Upper lobe of right lung (tissue), 1 donor: ENCODE data around the gene KCNJ4. TPM values are rescaled to one million over a fixed set of nuclear protein-coding genes. Genes with fewer than 3 reads are reported as not detected.

Experiments
- ATAC-seq: fragments of 200-7000 bp; cut with Tn5 transposase; one replicate; pipeline ENCODE4 v1.9.1; 2020; ENCODE audit warnings: mild to moderate bottlenecking, moderate library complexity
- DNase-seq: peaks from one replicate; pipeline ENCODE4 v3.0.0-alpha.2; 2020
- H3K27ac ChIP-seq: fragments of 200-600 bp; one replicate; pipeline ENCODE4 v1.8.0; 2022
- H3K27me3 ChIP-seq: fragments of 200-600 bp; one replicate; pipeline ENCODE4 v1.8.0; 2022; ENCODE audit warnings: mild to moderate bottlenecking
- H3K36me3 ChIP-seq: fragments of 200-600 bp; one replicate; pipeline ENCODE4 v1.8.0; 2022
- H3K4me1 ChIP-seq: fragments of 200-600 bp; one replicate; pipeline ENCODE4 v1.8.0; 2022
- H3K4me3 ChIP-seq: fragments of 200-600 bp; one replicate; pipeline ENCODE4 v1.8.0; 2022; ENCODE audit warnings: mild to moderate bottlenecking
- H3K9me3 ChIP-seq: fragments of 200-600 bp; one replicate; pipeline ENCODE4 v1.8.0; 2022
- CTCF ChIP-seq: fragments of 200-600 bp; IDR thresholded peaks from one replicate; pipeline ENCODE4 v1.8.0; 2022; ENCODE audit warnings: antibody characterized with exemption
- intact Hi-C: fragments of 100-400 bp; cut with DNase I; formaldehyde crosslinking; loops from one replicate; pipeline ENCODE4 v1.11.0; 2022
- total RNA-seq: library from RNA; stranded (reverse); fragmentation: NEBNext Ultra II Directional; extraction: Animal tissue kit (Norgen Biotek cat#: 25700); gene quantifications from one replicate; pipeline ENCODE4 v1.2.1, GENCODE V29; 2021
- donor health status: DM: no; HTN: yes; CAD: no; lungs with severe emphysema.

KCNJ4 gene
- total RNA-seq, 1 donor from 2014 or later: not detected

- no peaks in the 10 kb centered on the region for H3K9me3 ChIP-seq
- no peaks in the 10 kb centered on the region for H3K36me3 ChIP-seq
- DNase-seq (no peak), ATAC-seq (no peak)
- H3K4me1 ChIP-seq: no peaks in the 10 kb centered on the region
- intact Hi-C loops: no loop called here
- no peak for TF ChIP-seq CTCF
- no peak overlapping the region for H3K27ac ChIP-seq
- no peak overlapping the region for H3K4me3 ChIP-seq
- H3K27me3 ChIP-seq: no peaks in the 10 kb centered on the region
These were observed 35.2 kb downstream of the KCNJ4 start for GRCh38 chr22:38419858-38420160.

- ATAC-seq (no peak), DNase-seq (no peak)
- intact Hi-C loops: no loop called here
- Histone ChIP-seq H3K9me3 (no peaks in the 10 kb centered on the region), H3K27me3 (no peaks in the 10 kb centered on the region), H3K4me1 (no peaks in the 10 kb centered on the region), H3K4me3 (no peak overlapping the region), H3K36me3 (no peaks in the 10 kb centered on the region), H3K27ac (no peak overlapping the region)
- no peak for TF ChIP-seq CTCF
These were observed 35.7 kb downstream of the KCNJ4 start for GRCh38 chr22:38419121-38419857.

- intact Hi-C loops: no loop called here
- no peak for DNase-seq
- H3K27me3 ChIP-seq: no peaks in the 10 kb centered on the region
These were observed 36.4 kb downstream of the KCNJ4 start for GRCh38 chr22:38418589-38418988.

GRCh38 chr22:38417252-38418060, 37.5 kb downstream of the KCNJ4 start:
- no peak overlapping the region for H3K4me3 ChIP-seq
- intact Hi-C loops: no loop called here
- ATAC-seq (no peak), DNase-seq (peak; percentile 52)
- H3K27me3 ChIP-seq: no peaks in the 10 kb centered on the region
- no peak overlapping the region for H3K27ac ChIP-seq
- no peaks in the 10 kb centered on the region for H3K9me3 ChIP-seq
- H3K4me1 ChIP-seq: peaks cover 5% of the 10 kb centered on the region
- TF ChIP-seq CTCF: no peak
- no peaks in the 10 kb centered on the region for H3K36me3 ChIP-seq

More at GRCh38 chr22:38418589-38418988, 36.4 kb downstream of the KCNJ4 start:
- Histone ChIP-seq H3K36me3 (no peaks in the 10 kb centered on the region), H3K27ac (no peak overlapping the region), H3K4me1 (no peaks in the 10 kb centered on the region), H3K4me3 (no peak overlapping the region), H3K9me3 (no peaks in the 10 kb centered on the region)
- no peak for TF ChIP-seq CTCF
- no peak for ATAC-seq

GRCh38 chr22:38416621-38417251, 38.3 kb downstream of the KCNJ4 start:
- peak; percentile 52 for DNase-seq
- Histone ChIP-seq H3K36me3 (no peaks in the 10 kb centered on the region), H3K4me3 (no peak overlapping the region), H3K27ac (no peak overlapping the region), H3K9me3 (no peaks in the 10 kb centered on the region), H3K4me1 (peaks cover 6% of the 10 kb centered on the region), H3K27me3 (no peaks in the 10 kb centered on the region)
- TF ChIP-seq CTCF: no peak
- ATAC-seq: no peak
- intact Hi-C loops: no loop called here
